HG02884 (cell line): ENCODE results near the gene ATXN7L2.

Source experiments
- ATAC-seq: cut with Tn5 transposase; IDR thresholded peaks from one replicate; pipeline ENCODE4 v1.9.1; 2021; ENCODE audit warnings: mild to moderate bottlenecking, moderate library complexity; ENCODE audit not compliant: unreplicated experiment

The ATXN7L2 gene

DNA sequence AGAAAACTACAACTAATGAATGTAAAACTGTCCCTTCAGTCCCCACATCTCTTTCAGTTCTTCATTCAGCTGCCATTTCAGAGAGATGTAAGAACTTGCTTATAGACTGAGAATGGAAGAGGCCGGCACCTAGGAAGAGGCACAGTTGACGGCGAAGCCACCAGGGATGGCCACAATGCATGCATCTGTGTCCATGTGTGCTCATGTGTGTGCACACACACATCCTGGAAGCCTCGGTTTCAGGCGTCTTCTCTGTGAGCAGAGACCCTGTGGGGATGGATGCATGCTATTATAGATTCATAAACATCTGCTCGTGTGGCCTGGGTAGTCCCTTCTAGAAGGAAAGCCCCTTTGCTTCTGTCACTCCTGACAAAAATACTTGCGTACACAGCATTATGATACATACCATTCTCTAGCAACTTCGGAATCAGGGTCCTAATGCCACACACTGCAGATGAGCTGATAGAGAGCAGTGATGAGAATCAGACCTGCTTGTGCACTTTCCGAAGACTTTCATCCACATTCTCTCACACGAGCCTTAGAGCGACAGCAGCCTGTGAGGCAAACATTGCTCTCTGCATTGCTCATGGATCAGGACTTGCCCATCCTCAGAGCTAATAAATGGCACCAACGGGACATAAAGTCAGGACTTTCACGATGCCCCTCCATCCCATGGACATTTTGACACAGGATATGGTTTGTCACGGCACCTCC lies 43.5 kb downstream of the ATXN7L2 start:
- no peak for ATAC-seq

DNA sequence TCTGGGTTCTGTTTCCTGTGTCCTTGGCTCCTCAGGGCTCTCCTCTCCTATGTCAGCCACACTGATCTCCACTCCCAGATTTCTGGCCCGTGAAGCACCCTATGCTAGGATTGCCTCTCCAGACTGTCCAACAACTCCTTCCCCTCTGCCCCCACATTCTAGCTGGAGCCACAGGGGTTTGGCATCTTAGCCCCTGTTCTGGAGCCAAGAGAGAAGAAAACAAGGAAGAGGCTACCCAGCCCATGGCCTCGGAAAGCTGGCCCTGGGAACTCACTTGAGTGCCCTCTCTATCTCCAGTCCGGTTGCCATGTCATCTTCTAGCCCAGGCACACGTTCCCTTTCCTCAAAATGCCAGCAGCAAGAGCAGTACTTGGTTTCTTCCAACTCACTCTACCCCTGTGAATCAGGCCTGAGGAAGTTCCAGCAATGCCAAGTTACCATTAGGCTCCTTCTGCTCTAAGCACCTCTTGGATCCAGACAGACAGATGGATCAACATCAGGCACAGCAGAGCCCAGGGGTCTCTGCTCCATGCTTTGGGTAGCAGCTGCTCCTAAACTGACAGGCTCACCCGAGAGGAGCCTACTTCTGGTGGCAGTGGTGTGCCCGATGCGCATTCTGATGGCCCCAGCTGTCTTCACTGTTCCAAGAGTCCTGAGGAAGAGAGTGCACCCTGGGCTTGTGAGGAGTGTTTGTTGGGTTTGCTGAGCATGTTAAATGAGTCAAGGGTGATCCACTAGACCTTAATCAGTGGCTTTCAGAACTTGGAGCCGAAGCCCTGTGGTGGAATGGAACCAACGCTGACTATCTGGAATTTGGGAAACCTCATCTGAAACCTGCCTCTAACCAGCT lies 44.4 kb downstream of the ATXN7L2 start:
- ATAC-seq: no peak

- no peak for ATAC-seq
Measured at GRCh38 chr1:109528712-109529111, 45.0 kb downstream of the ATXN7L2 start.

GRCh38 chr1:109529881-109530456 lies 46.3 kb downstream of the ATXN7L2 start:
- no peak for ATAC-seq

GRCh38 chr1:109530457-109531087 lies 46.9 kb downstream of the ATXN7L2 start:
- ATAC-seq: no peak

GRCh38 chr1:109531380-109531779 lies 47.7 kb downstream of the ATXN7L2 start:
- no peak for ATAC-seq

DNA sequence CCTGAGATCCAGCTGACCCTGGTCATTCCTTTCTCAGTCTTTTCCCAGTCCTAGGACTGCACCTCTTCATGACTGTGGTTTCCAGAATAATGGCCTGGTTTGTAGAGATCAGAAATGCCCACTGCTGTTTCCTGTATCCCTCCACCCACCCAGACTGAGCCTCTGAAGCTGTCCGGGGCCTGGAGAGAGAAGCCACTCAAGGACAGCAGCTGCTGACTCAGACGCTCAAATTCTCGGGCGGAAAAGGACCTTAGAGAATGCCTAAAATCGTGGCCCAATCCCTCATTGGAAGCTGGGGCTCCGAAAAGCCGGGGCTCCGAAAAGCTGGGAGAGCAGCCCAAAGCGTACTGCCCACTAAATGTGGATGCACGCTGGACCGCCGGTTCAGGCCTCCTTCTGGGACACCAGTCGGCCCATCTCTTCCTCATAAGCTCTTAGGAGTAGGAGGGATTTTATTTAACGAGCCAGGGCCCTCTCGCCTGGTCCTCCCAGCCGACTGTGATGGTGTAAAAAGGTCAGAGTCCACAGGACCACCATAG lies 48.2 kb downstream of the ATXN7L2 start:
- ATAC-seq: no peak

DNA sequence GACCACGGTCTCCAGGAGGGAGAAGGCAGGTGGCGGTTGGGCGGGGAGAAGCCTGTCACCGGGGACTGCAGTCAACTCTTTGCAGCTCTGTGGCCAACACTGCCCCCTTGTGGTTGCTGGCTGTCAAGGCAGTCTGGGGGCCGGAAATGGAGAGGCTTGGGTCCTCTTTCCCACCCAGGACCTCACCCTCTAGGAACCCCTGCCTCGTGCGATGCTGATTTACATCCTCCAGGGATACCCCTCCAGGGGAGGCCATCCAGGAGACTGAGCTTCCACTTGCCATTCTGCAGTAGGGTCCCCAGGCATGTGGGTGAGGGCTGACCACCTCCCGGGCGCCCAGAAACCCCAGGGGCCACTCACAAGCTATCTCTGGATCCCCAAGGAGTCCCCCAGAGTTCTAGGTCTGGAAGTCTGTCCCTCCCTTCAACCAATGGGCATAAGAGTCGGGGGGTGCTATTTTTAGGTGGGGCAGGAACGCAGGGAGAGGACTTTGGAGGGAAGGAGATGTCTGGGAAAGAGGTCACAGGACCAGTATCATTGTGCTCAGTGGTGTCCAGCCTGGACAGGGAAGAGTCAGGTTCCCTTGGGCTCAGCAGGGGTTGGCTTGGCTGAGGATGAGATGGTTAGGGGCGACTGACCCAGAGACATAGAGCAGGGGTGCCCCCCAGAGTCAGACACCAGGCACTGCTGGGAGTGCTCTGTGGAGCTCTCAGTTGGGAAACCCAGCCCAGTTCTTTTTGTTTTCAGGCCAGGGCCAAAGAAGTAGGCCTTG lies 48.8 kb downstream of the ATXN7L2 start:
- ATAC-seq: peak; percentile 52

DNA sequence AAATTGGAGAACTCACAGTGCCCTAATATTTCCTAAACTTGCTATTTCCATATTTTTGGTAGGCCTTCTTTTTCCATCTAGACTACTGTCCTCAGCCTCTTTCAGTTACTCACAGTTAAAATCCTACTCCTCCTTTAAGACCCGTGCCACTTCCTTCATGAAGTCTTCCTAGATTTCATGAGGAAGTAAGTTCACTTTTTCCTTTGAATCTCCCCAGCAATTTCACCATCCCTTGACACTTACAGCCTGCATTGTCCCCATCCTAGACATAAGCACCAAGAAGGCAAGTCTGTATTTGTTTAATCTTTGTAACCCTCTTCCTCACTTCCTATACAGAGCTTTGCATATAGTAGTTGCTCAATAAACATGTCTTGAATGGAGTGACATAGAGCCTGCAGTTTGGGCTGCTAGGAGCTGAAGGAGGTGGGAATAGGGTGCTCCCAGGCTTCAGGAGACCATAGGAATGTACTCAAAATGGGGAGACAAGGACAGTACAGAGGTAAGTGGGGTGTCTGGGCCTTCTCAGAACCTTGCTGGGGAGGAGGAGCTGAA lies 50.7 kb downstream of the ATXN7L2 start:
- ATAC-seq: no peak

DNA sequence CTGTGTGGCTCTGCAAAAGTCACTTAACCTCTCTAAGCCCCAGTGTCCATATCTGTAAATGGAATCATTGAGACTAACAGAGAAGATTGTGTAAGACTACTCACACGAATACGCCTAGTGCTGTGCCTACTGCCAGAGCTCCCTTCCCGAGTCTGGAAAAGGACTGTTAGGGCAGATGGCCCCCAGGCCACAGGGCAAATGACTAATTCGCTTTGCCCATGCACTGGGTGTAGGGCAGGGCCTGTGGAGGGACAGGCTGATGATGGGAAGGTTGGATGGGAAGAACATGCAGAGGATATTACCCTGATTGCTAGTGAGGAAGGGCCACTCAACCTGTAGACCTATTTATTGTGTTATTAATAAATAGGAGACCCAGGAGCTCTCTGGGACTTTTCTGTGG lies 51.8 kb downstream of the ATXN7L2 start:
- ATAC-seq: no peak

GRCh38 chr1:109535971-109536491 lies 52.3 kb downstream of the ATXN7L2 start:
- no peak for ATAC-seq

- ATAC-seq: no peak
Measured at GRCh38 chr1:109537450-109538178, 53.9 kb downstream of the ATXN7L2 start.

DNA sequence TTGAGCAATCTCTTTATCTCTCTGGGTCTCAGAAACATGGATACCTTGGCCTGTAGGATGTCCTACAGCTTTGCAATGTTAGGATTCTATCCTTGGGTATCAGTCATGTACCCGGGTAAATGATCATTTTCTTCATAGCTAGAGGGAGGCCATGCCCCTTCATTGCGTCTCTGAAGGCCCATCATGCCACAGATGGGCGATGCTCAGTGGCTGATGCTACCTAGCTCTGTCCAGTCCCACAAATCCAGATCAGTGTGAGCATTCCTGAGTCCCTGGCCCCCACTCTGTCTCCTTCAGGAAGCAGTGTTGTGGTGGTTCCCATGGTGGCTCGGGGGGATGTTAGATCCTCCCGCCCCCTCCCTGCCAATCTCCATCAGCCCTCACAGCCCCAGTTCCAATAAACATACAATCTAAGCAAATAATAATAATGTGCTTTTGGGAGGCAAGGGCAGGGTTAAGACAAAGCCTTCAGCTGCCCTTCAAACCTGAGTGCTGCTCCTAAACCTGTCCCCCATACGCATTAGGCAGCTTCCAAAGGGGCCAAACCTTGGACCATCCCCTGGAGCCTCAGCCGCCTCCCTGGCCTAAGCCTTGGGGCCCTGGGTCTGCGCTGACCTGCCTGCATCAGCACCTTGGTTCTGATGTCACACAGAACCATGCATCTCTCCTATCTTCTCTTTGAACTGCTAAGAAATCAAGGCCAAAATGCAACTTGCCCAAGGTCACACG lies 55.3 kb downstream of the ATXN7L2 start:
- no peak for ATAC-seq

- ATAC-seq: no peak
Measured at GRCh38 chr1:109539676-109540075, 56.0 kb downstream of the ATXN7L2 start, which contains the start of gene GPR61. TSS of gene GPR61 (plus strand) at chr1:109539872. CDS start at chr1:109543023, 3,151 bp downstream.

DNA sequence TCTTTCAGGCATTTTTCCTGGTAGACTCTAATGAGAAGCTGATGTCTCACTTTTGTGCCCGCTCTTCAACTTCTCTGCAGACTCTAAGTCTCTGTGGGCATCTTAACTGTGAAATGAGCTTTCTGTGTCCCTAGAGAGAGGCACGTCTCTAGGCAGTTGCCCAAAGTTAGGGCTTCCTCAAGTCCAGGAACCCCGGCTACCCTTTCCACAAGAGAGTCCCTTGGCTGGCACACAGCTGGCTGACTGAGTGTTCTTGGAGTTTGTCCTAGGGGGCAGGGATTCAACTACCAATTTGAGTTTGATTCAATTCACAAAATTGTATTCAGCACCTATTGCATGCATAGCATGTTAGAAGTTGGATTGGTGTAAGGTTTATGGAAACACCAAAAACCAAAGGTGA lies 57.4 kb downstream of the ATXN7L2 start:
- no peak for ATAC-seq
